Measurements from ENCODE around the gene LPCAT1. TPM values are rescaled to one million over a fixed set of nuclear protein-coding genes. Genes with fewer than 3 reads are reported as not detected.
A peak's percentile ranks its signal among the peaks of the same experiment; 100 is the strongest.
"Not testable (repeated sequence)": the region's sequence is repeated elsewhere in the genome, so short reads cannot be mapped to it uniquely, and the experiment has no call there.

The LPCAT1 gene
- total RNA-seq, 2 donors from 2014 or later = 13.8 to 16.7 TPM

DNA sequence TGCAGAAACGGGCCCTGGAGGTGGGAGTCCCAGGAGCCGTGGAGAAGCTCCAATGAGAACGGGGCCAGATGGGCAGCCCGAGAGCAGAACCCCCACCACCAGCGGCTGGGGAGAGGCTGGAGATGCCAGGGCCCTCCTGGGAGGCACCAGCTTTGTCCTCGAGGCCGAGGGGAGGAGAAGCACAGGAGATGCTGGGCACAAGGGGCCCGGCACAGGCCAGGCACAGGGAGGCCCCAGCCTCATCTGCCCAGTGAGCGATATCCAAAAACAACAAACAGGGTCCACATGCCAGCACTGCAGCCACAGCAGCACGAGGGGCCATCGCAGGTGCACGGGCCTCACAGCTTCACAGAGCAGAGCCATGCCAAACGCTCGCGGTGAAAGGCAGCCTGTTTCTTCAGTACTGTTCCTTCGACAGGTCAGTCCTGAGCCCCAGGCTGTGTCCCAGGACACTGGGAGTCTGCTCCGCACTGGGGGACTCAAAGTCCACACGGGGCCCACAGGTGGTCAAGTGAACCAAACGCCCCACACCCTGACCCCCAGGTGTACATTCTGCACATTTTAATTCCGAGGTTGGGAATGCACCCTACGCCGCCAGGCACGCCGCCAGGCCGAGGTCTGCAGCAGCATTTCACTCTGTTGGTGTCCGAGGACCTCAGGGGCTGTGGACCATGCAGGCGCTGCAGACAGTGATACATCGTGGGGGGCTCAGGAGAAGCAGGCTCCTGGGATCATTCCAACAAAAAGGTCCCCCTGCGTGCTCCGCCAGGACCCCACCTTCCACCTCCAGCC is 9.5 kb downstream of the LPCAT1 start:
- intact Hi-C loops (cut with DNase I, micrococcal nuclease) = no loop called here
- DNase-seq (peak; percentile 3 to 12), ATAC-seq (no peak)

DNA sequence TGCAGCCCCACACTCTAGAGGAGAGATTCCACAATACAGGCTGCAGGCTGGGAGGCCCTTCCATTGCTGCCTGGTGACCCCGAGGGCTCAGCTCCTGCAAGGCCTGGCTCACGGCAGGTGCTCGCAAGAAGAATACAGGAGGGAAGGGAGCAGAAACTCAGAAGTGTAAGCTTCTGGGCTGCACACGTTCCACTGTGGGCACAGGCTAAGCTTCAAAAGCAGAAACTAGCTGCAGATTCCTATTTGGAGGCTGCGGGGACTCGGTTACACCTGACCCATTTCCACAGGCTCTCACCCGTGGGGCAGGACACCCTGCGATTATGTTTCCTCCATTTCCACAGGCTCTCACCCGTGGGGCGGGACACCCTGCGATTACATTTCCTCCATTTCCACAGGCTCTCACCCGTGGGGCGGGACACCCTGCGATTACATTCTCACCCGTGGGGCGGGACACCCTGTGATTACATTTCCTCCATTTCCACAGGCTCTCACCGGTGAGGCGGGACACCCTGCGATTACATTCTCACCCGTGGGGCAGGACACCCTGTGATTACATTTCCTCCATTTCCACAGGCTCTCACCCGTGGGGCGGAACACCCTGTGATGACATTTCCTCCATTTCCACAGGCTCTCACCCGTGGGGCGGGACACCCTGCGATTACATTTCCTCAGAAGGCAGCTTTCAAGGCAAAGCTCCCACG is 10.3 kb downstream of the LPCAT1 start:
- DNase-seq = peak in 1 of 2 donors; percentile 16
- intact Hi-C loops (cut with DNase I, micrococcal nuclease) = no loop called here
- no peak for ATAC-seq

DNA sequence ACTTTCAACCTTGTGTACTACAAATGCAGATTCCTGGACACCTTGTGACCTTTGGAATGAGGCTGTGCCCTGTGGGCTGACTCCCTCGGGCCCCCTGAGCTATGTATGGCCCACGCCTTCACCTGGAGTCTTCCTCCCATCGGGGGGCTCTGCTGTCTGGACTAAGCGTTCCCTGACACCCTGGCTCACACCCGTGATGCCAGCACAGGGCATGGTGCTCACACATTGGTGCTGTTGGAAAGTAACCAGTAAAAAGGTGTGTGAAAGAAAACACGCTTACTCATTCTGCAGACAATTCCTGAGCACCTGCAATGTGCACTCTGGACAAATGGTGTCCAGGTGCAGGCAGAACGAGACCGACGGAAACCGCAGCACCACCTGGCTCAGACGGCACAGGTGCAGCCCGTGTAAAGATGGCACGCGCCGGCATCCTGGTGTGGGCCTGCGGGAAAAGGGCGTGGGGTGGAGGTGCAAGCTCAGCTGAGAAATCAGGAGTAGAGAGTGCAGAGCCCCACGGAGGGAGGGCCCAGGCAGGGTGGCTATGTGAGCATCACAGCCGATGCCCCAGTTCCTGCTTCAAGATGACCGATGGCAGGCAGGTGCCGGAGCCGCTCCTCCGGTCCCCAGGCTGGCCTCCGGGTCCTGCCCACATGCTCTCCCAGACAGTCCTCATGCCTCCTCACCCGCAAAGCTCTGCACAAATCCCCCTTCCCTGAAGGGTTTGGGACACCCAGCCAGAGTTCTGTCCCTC is 11.0 kb downstream of the LPCAT1 start:
- intact Hi-C loops (cut with DNase I, micrococcal nuclease) = no loop called here
- peak in 1 of 2 donors; percentile 20 for DNase-seq
- no peak for ATAC-seq

DNA sequence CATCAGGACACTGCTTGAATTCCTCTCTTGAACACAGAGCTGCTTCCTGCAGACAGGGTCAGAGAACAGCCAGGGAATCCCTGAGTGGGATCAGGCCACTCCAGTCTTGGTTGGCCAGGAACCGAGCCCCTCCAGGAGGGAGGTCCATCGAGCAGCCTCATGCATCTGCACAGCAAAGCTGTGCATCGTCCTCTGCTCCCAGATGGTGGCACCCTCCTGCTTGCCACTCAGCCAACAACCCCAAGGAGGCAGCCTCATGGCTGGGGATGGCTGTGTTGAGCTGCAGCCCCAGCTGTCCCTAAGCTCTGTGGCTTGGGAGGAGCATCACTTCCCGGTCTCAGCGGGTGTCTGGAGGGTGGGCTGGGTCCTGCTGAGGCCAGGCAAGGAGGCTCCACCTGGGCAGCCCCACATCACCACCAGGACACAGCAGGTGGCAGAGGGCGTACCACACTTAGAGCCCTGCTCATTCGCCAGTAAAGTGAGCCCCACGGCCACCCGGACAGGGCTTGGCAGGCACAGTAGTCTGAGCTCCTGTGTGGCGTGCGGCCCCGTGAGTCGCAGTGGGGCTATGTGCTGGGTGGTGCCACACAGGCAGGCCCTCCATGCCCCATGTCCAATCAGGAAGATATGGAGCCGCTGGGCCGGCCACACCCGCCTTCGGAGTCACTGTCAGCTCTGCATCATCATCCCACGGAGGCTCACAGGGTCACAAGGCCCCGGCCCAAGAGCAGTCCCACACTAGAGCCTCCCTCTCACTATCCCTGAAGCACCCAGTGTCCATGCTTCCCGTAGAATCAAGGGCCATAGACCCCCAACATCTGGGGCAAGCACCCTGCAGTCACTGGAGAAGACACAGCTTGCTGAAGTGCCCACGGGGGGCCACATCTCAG is 11.9 kb downstream of the LPCAT1 start:
- intact Hi-C loops (cut with DNase I, micrococcal nuclease) = no loop called here
- peak; percentile 12 to 19 for DNase-seq
- peak; percentile 67 for ATAC-seq

DNA sequence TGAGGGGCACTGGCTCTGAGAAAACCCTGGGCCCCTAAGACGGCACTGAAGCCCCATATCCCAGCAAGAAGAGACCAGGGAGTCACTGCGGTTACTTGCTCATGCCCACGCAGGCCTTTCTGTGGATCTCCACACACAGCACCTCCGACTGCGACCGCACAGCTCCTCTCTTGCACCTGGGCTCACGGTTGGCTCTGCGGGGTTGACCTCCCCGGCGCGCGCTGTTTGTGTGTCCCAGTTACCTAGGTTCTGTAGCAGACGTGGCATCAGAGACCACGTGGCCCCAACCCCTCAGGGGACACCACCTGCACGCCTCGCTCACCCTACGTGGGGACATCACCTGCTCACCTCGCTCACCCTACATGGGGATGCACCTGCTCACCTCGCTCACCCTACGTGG is 12.7 kb downstream of the LPCAT1 start:
- DNase-seq (peak; percentile 3 to 5), ATAC-seq (no peak)
- intact Hi-C loops (cut with DNase I, micrococcal nuclease) = no loop called here

DNA sequence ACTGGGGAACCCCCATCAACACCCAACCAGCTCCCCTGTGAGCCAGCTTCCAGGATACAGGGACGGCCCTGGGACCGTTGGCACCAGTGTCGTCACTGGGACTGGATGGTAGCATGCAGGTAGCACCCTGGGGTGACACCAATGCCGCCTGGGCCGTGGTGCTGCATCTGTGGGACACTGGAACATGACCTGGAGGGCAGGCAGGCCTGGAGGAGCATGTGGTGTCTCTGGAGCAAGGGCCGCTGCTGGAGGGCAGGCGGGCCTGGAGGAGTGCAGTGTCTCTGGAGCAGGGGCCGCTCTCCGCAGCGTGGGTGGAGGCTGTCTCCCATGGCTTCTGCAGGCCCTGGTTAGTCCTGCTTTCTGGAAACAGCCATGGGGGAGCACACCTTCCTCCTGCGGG is 13.1 kb downstream of the LPCAT1 start:
- peak; percentile 2 to 7 for DNase-seq
- intact Hi-C loops (cut with DNase I, micrococcal nuclease) = no loop called here
- no peak for ATAC-seq

DNA sequence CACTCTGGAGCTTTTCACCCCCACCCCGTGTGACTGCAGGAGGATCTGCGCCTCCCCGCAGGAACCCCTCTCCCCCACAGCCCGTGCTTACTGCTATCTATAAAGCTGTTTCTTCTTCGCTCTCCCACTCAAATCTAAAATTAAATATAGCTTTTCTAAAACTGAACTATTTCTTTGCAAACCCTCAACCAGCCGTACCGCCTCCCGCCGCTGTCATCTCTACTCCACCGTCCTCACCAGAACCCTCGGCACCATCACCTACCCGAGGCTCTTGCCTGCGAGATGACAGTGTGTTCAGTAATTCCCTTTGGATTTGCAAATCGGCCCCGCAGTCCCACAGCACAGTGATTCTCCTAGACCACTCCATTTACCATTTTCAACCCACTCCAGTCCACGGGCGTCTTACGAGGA is 13.6 kb downstream of the LPCAT1 start:
- peak in 1 of 2 donors; percentile 1 for DNase-seq
- intact Hi-C loops (cut with DNase I, micrococcal nuclease) = no loop called here
- no peak for ATAC-seq

DNA sequence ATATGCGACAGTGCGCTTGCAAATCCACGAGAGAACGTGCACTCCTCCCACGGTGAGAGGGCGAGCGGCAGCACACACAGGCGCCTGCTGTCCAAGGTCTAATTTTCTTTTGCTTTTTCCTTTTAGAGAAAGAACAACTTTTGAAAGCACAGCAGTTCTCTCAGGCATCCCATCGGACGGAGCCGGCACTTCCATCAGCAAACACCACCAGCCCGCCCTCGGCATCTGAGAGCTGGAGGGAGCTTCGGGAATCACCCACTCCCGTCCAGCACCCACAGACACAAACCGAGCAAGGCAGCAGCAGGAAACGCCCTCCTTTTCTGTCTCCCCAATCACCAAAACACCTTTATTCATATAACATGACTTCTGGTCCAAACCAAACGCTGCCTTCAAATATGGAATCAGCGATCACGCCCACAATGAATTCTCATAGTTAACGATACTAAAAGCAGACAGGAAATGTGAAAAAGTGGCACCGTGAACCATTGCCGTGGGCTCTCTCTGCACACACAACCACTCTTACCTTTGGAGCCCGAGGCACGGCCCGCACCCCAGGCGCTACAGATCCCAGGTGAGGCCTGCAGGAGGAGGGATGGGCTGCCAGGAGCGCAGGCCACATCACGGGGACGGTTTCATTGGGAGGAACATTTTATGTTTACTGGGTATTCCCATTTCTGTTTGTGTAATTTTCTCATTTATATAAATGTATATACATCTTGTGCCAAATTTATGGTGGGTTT is 14.2 kb downstream of the LPCAT1 start:
- DNase-seq = peak in 1 of 2 donors; percentile 1

DNA sequence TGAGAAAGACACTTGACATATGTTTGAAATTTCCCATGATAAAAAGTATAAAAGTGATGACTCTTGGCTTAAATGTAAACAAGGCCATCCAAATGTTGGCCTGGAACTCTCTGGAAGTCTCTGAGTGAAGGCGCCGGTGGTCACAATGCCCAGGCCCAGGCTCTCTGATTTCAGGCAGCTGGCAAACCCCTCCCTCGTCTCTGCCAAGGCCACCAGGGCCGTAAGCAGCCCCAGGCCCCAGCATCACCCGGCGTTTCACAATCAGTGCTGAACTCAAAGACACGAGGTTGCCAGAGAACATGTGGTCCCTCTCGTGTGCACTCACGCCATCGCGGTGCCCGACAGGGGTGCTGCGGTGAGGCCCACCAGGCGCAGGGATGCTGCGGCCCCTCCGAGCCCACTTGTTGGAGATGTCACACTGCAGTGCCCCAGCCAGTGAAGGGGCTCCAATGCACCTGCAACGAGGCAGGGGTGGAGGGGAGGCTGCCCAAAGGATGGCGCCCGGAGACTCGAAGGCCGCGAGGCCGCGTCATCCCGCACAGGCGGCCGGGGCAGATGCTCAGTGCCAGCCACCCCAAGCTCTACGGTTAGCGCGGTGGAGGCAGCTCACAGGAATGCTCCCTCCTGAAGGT is 15.0 kb downstream of the LPCAT1 start:
- intact Hi-C loops (cut with DNase I, micrococcal nuclease) = no loop called here
- peak; percentile 4 to 16 for DNase-seq
- no peak for ATAC-seq

More for the DNA sequence above, 14.2 kb downstream of the LPCAT1 start:
- ATAC-seq = no peak
- intact Hi-C loops (cut with DNase I, micrococcal nuclease) = no loop called here

DNA sequence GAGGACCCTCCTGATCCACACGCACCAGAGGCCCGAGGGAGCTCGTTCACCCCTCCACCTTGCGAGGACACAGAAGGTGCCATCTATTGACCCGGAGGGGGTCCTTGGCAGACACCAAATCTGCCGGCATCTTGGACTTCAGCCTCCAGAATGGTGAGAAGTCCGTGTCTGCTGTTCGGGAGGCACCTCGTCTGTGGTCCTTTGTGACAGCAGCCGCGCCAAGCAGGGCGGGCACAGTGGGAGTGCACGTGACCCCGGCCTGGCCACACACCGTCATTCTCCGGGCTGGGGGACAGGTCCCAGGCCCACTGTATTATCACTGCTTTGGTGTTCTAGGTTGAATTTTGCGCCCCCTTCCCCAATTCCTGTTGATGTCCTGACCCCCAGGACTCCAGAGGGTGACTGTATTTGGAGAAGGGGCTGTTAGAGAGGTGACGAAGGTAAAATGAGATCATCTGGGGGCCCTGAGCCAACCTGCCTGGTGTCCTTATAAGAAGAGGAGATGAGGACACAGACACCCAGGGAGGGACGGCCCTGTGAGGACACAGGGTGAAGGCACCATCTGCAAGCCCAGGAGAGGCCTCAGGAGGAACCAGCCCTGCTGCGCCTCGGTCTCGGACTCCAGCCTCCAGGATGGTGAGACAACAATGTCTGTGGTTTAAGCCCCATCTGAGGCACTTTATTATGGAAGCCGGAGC is 15.7 kb downstream of the LPCAT1 start:
- intact Hi-C loops (cut with DNase I, micrococcal nuclease) = no loop called here
- ATAC-seq (no peak), DNase-seq (peak; percentile 1 to 9)

DNA sequence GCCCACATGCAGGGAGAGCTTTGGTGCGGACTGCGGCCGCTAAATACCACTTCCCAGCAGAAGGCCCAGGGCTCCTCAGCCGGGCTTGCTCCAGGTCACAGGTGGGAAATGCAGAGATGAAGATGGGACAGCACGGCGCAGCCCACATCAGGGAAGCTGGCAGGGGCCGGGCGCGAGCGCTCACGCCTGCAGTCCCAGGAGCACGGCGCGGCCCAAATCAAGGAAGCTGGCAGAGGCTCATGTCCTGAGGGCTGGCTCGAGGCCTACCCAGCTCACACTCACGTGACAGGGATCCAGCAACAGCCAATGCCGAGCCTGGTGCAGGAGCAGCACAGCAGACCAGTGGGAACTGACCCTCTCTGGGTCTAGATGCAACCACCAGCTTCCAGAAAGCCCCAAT is 16.3 kb downstream of the LPCAT1 start:
- intact Hi-C loops (cut with DNase I, micrococcal nuclease) = no loop called here
- DNase-seq = peak in 1 of 2 donors; percentile 9
- ATAC-seq = no peak

DNA sequence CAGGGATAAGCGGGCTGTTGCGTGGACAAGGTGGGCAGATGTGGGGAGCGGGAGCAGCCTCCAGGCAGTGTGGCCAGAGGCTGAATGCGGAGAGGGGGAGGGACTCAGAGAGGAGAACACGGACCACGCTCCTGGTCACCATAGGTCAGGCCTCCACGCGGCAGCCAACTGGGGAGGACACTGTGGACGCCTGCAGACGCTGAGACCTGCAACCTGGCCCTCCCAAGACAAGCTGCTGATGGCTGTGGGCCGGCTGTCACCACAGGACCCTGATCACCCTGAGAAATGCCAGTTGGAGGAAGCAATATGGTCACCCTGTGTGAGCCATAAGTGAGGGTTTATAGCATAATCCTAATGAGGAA is 16.8 kb downstream of the LPCAT1 start:
- DNase-seq = no peak
- no peak for ATAC-seq
- intact Hi-C loops (cut with DNase I, micrococcal nuclease) = no loop called here

DNA sequence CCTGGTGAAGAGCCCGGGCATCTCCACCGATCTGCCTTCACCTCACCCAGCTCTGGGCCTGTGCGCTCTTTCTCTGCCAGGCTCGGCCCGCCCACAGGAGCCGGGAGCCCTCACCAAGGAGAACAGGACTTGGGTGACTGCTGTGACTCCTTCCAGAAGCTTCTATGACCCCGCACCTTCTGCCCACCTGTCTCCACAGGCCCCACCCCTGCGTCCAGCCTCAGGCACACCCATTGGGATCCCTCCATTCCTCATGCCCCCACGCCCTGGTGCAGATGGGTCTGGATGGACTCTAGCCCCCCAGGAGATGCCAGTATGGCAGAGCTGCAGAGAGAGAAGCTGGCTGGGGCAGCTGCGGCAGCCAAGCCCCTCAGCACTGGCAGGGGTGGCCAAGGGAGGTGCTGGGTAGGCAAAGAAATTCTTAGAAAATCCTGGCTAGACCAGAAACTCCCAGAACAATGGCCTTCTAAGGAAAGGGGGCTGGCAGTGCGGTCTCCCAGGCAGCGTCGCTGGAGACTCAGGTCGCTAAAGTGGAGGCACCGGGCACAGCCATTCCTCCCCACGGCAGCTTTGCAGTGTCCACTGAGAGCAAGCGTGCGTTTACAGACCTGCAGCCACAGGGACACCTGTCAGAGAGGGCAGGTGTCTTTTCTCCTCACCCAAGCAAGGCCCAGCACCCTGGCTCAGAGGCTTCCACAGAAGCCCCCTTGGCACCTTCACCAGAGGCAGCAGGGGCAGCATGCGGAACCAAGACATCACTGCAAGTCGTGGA is 17.3 kb downstream of the LPCAT1 start:
- intact Hi-C loops (cut with DNase I, micrococcal nuclease) = no loop called here
- ATAC-seq (no peak), DNase-seq (no peak)

DNA sequence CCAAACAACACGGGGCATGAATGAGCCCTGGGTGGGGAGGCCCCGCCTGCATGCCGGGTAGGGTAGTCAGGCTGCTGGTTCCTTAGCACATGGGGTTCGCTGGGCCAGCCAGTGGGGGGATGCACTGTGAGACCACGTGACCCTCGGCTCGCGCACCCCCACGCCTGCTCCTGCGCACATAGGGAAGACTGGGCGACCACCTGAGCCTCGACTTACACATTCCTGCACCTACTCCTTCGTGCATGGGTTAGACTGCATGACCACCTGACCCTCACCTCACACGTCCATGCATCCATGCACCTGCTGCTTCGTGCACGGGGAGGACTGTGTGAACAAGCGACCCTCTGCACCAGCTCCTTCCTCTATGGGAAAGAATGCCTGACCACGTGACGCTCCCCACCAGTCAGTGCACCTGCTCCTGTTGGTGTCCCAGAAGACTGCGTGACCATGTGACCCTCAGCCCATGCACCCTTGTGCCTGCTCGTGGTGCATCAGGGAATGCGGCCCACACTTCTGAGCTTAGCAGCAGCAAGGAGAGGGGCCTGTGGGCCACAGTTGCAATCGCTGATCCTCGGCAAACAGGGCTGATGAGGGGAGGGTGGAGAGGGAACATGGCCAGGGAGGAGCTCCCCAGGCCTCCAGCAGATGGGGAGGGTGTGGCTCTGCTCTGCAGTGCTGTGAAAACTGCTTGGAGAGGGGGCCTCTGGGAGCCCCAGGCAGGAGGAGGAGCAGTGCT is 18.1 kb downstream of the LPCAT1 start:
- DNase-seq = no peak
- intact Hi-C loops (cut with DNase I, micrococcal nuclease) = no loop called here
- peak; percentile 25 for ATAC-seq

DNA sequence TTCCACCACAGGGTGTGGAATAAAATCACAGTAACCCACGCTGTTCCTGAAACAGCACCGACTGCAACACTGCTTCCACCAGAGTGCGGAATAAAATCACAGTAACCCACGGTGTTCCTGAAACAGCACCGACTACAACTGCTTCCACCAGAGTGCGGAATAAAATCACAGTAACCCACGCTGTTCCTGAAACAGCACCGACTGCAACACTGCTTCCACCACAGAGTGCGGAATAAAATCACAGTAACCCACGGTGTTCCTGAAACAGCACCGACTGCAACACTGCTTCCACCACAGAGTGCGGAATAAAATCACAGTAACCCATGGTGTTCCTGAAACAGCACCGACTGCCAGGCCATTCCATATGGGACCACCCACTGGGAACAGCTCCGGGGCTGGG is 18.7 kb downstream of the LPCAT1 start:
- intact Hi-C loops (cut with DNase I, micrococcal nuclease); ATAC-seq; DNase-seq: not testable (repeated sequence)

DNA sequence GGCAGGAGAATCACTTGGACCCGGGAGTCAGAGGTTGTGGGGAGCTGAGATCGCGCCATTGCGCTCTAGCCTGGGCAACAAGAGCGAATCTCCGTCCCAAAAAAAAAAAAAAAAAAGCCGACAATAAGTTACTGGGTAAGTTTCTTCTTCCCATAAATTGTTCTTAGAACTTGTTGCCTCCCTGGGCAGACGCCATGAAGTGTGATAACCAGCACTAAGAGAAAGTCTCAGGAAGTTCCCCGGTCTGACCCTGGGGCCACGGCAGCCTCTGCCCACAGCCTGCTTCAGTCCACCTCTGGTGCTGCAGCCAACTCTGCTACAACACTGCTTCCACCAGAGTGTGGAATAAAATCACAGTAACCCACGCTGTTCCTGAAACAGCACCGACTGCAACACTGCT is 19.1 kb downstream of the LPCAT1 start:
- ATAC-seq (no peak), DNase-seq (no peak)
- intact Hi-C loops (cut with DNase I, micrococcal nuclease) = no loop called here

Data from left colon (tissue), 2 donors.